Endothelial cell (in vitro differentiated cells): ENCODE results near the gene LEKR1. TPM values are rescaled to one million over a fixed set of nuclear protein-coding genes. Genes with fewer than 3 reads are reported as not detected.

Experiments
- DNase-seq: peaks from one replicate; pipeline ENCODE4 v3.0.0; 2021; ENCODE audit warnings: low spot score
- H3K27ac Mint-ChIP-seq: one replicate; pipeline ENCODE4 v1.8.0; 2021; ENCODE audit warnings: mixed read lengths, inconsistent platforms; ENCODE audit not compliant: unreplicated experiment
- H3K27me3 Mint-ChIP-seq: one replicate; pipeline ENCODE4 v1.8.0; 2021; ENCODE audit warnings: mild to moderate bottlenecking, moderate library complexity, mixed read lengths, inconsistent platforms; ENCODE audit not compliant: unreplicated experiment
- H3K36me3 Mint-ChIP-seq: one replicate; pipeline ENCODE4 v1.8.0; 2021; ENCODE audit warnings: mild to moderate bottlenecking, low read depth, mixed read lengths, inconsistent platforms; ENCODE audit not compliant: unreplicated experiment
- H3K4me1 Mint-ChIP-seq: one replicate; pipeline ENCODE4 v1.8.0; 2021; ENCODE audit warnings: mild to moderate bottlenecking, mixed read lengths, inconsistent platforms; ENCODE audit not compliant: unreplicated experiment
- H3K4me3 Mint-ChIP-seq: one replicate; pipeline ENCODE4 v1.8.0; 2021; ENCODE audit warnings: mild to moderate bottlenecking, mixed read lengths, inconsistent platforms; ENCODE audit not compliant: unreplicated experiment
- H3K9me3 Mint-ChIP-seq: one replicate; pipeline ENCODE4 v1.8.0; 2021; ENCODE audit warnings: mixed read lengths, inconsistent platforms; ENCODE audit not compliant: unreplicated experiment
- CTCF ChIP-seq: fragments of 200-600 bp; sonication (generic); IDR thresholded peaks from one replicate; pipeline ENCODE4 v1.5.0; 2021; ENCODE audit warnings: antibody characterized with exemption; ENCODE audit not compliant: unreplicated experiment
- total RNA-seq: library from RNA; stranded (reverse); fragmentation: NEBNext Ultra II Directional; extraction: Animal tissue kit (Norgen Biotek cat#: 25700); gene quantifications from one replicate; pipeline ENCODE4 v1.2.1, GENCODE V29; 2021; ENCODE audit not compliant: unreplicated experiment

Gene LEKR1
- total RNA-seq, 1 donor from 2014 or later = 0.18 TPM

GRCh38 chr3:157040456-157040855 lies 214.3 kb downstream of the LEKR1 start:
- TF ChIP-seq CTCF = no peak
- no peak for DNase-seq
- no peaks in the 10 kb centered on the region for H3K36me3 Mint-ChIP-seq
- no peaks in the 10 kb centered on the region for H3K4me1 Mint-ChIP-seq
- H3K9me3 Mint-ChIP-seq = no peaks in the 10 kb centered on the region
- H3K27me3 Mint-ChIP-seq = peaks cover 2% of the 10 kb centered on the region
- H3K4me3 Mint-ChIP-seq = no peak overlapping the region
- no peak overlapping the region for H3K27ac Mint-ChIP-seq

GRCh38 chr3:157042226-157042625 lies 216.1 kb downstream of the LEKR1 start:
- no peak overlapping the region for H3K27ac Mint-ChIP-seq
- H3K36me3 Mint-ChIP-seq = no peaks in the 10 kb centered on the region
- H3K4me1 Mint-ChIP-seq = no peaks in the 10 kb centered on the region
- DNase-seq = no peak
- no peak overlapping the region for H3K4me3 Mint-ChIP-seq
- H3K27me3 Mint-ChIP-seq = peaks cover 2% of the 10 kb centered on the region
- TF ChIP-seq CTCF = no peak
- no peaks in the 10 kb centered on the region for H3K9me3 Mint-ChIP-seq

GRCh38 chr3:157043771-157044170 lies 217.6 kb downstream of the LEKR1 start:
- TF ChIP-seq CTCF = no peak
- Mint-ChIP-seq H3K9me3 (no peaks in the 10 kb centered on the region), H3K4me3 (no peak overlapping the region), H3K27me3 (peaks cover 2% of the 10 kb centered on the region), H3K27ac (no peak overlapping the region), H3K4me1 (no peaks in the 10 kb centered on the region), H3K36me3 (no peaks in the 10 kb centered on the region)
- no peak for DNase-seq

GRCh38 chr3:157045238-157045850 lies 219.2 kb downstream of the LEKR1 start:
- Mint-ChIP-seq H3K9me3 (no peaks in the 10 kb centered on the region), H3K27me3 (peaks cover 2% of the 10 kb centered on the region), H3K4me3 (no peak overlapping the region), H3K4me1 (no peaks in the 10 kb centered on the region), H3K27ac (no peak overlapping the region), H3K36me3 (no peaks in the 10 kb centered on the region)
- no peak for DNase-seq
- TF ChIP-seq CTCF = no peak

DNA sequence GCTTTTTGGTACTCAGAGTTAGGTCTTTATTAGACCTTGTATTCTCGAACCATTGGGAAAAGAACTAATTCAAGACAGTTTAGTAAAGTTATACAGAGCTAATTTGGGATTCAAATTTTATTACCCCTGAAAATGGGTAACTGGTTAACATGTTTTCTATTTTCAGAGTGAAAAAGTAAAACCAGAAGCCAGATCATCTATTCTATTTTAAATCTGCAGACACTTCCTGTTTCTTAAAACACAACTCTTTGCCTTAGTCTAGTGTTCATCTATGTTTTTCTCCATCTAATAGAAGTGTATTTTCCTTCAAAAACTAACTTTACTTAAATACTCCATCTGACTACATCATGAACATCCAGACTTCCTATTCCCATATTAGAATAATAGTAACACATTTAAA lies 220.4 kb downstream of the LEKR1 start:
- Mint-ChIP-seq H3K27me3 (peaks cover under 1% of the 10 kb centered on the region), H3K9me3 (no peaks in the 10 kb centered on the region), H3K36me3 (no peaks in the 10 kb centered on the region), H3K4me1 (no peaks in the 10 kb centered on the region), H3K27ac (no peak overlapping the region), H3K4me3 (no peak overlapping the region)
- no peak for DNase-seq
- no peak for TF ChIP-seq CTCF
